Ovary (tissue), 9 donors: Measurements from ENCODE around the gene MGP. TPM values are rescaled to one million over a fixed set of nuclear protein-coding genes. Genes with fewer than 3 reads are reported as not detected.

Source experiments
- DNase-seq, 5 donors: peaks; one replicate each; pipeline ENCODE4 v3.0.0-alpha.2; 2019 to 2020
- H3K27ac ChIP-seq, 2 donors: fragments of 200-600 bp; one replicate each; pipeline versions ENCODE4 v1.5.1 to v1.8.0; 2019 to 2022
- H3K27me3 ChIP-seq: fragments of 200-600 bp; one replicate; pipeline ENCODE4 v1.8.0; 2022
- H3K36me3 ChIP-seq: fragments of 200-600 bp; sonication (generic); one replicate; pipeline ENCODE4 v1.5.1; 2019
- H3K4me1 ChIP-seq: one replicate; pipeline ENCODE4 v1.8.1; 2013; ENCODE audit warnings: mild to moderate bottlenecking, moderate library complexity; ENCODE audit not compliant: insufficient read depth
- H3K4me3 ChIP-seq: fragments of 200-600 bp; sonication (generic); one replicate; pipeline ENCODE4 v1.5.1; 2017
- H3K9me3 ChIP-seq, 2 donors: fragments of 200-600 bp in 1 of 2; sonication (generic) in 1 of 2; one replicate each; pipeline versions ENCODE4 v1.5.1 to v1.8.1; 2013 to 2019; ENCODE audit warnings: mild to moderate bottlenecking in 1 of 2, moderate library complexity in 1 of 2
- CTCF ChIP-seq, 3 donors: fragments of 450-650 bp in 2 of 3; fragments of 200-600 bp in 1 of 3; IDR thresholded peaks; one replicate each; pipeline versions ENCODE4 v1.5.1 to v1.8.0; 2016 to 2022; ENCODE audit warnings: antibody characterized with exemption in 3 of 3, mild to moderate bottlenecking in 1 of 3
- EP300 ChIP-seq: sonication (generic); formaldehyde crosslinking; IDR thresholded peaks from one replicate; pipeline ENCODE4 v1.6.1; 2017; ENCODE audit warnings: antibody characterized with exemption
- POLR2A ChIP-seq: fragments of 450-650 bp; IDR thresholded peaks from one replicate; pipeline ENCODE4 v1.6.1; 2017; ENCODE audit warnings: antibody characterized with exemption, mild to moderate bottlenecking, moderate library complexity
- WGBS, 3 donors: extraction: QIAGEN DNeasy Blood & Tissue Kit in 1 of 3; methylation state at CpG; one replicate each; pipeline versions ENCODE4 v1.1.5 to v1.1.7; 2013 to 2017; 5-methylcytosine and 5-hydroxymethylcytosine counted together
- intact Hi-C, 4 donors: fragments of 100-400 bp; cut with DNase I; formaldehyde crosslinking; loops; one replicate each; pipeline versions ENCODE4 v1.11.0 to v1.15.1; 2022 to 2023
- polyA plus RNA-seq, 2 donors: library from polyadenylated mRNA; stranded (reverse); fragments of 200-250 nt in 1 of 2; fragments of 350-450 nt in 1 of 2; fragmentation: Illumina TruSeq in 1 of 2; extraction: RNeasy Lipid Tissue Mini Kit (QIAGEN cat#74804) in 1 of 2; gene quantifications; one replicate each; pipeline ENCODE4 v1.2.3, GENCODE V29; 2013 to 2014
- total RNA-seq, 7 donors: library from RNA; depleted of rRNA in 2 of 7; stranded (reverse); fragments of >200 nt in 2 of 7; fragmentation: NEBNext Ultra II Directional in 3 of 7; extraction: Animal tissue kit (Norgen Biotek cat#: 25700) in 3 of 7; gene quantifications; one replicate each; pipeline versions ENCODE4 v1.1.0 to v1.2.4, GENCODE V29; 2016 to 2023
- donor health status: DM: no; HTN: no; CAD: no; lungs with moderate emphysema.
- donor health status: DM: no; HTN: no; CAD: no.
- donor health status: Bipolar disorder and iron deficiency.
- donor health status: DM: yes; HTN: yes; CAD: no.
- donor health status: DM: no; HTN: no; CAD: no.
- donor health status: DM: yes; HTN: yes; CAD: no.

MGP gene
- total and polyA plus RNA-seq, 9 donors, result 109 to 2,243 (median 431) TPM

DNA sequence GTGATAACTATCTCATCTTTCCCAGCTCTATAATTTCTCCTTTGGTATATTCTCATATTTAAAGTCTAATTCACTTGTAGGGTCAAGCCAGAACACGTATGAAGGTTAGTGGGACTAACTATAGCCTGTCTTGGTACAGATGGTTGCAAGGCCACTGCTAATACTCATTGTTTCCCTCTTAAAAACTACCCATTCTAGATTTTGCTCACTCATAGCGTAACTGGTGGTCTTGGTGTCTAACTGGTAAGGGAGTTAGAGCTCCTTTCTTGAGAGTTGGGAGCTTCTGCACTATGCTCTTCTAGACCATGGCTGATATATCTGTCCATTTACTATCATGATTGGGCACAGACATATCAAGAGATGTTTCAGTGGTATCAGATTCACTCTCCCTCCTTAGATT, 8.8 kb downstream of the MGP start:
- Histone ChIP-seq H3K4me3 (no peak overlapping the region), H3K27ac (no peak overlapping the region), H3K4me1 (no peaks in the 10 kb centered on the region), H3K27me3 (no peaks in the 10 kb centered on the region), H3K9me3 (no peaks in the 10 kb centered on the region), H3K36me3 (no peaks in the 10 kb centered on the region)
- WGBS, 3 donors, result 42 to 95% (median 68%) methylated on average over 2 of the region's 2 CpGs
- TF ChIP-seq EP300 (no peak), CTCF (IDR thresholded peaks at IDR 0.05) (no peak), POLR2A (no peak)
- no peak for DNase-seq
- intact Hi-C loops, result no loop called here

DNA sequence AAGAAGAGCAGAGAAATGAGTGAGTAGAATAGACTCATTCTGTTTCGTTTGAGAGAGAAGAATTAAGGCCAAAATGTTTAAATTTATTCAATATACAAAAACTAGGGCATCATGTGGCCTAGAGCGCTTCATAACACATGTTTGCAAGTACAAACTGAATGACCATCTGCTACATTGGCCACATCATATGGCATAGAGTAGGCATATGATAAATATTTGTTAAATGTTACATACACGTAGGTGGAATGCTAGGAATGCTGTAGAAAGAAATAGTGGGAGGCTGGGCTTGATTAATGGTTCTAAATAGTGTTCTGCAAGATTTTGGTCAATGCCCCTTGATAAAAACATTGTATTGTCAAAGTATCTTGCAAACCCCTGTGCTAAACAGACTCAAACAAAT, 10.8 kb downstream of the MGP start:
- TF ChIP-seq EP300 (no peak), POLR2A (no peak), CTCF (IDR thresholded peaks at IDR 0.05) (no peak)
- Histone ChIP-seq H3K4me3 (no peak overlapping the region), H3K27ac (no peak overlapping the region), H3K4me1 (no peaks in the 10 kb centered on the region), H3K9me3 (no peaks in the 10 kb centered on the region), H3K27me3 (no peaks in the 10 kb centered on the region), H3K36me3 (no peaks in the 10 kb centered on the region)
- intact Hi-C loops, result no loop called here
- no peak for DNase-seq
- WGBS, 3 donors, result 61 to 71% (median 65%) methylated on average over 3 of the region's 3 CpGs

DNA sequence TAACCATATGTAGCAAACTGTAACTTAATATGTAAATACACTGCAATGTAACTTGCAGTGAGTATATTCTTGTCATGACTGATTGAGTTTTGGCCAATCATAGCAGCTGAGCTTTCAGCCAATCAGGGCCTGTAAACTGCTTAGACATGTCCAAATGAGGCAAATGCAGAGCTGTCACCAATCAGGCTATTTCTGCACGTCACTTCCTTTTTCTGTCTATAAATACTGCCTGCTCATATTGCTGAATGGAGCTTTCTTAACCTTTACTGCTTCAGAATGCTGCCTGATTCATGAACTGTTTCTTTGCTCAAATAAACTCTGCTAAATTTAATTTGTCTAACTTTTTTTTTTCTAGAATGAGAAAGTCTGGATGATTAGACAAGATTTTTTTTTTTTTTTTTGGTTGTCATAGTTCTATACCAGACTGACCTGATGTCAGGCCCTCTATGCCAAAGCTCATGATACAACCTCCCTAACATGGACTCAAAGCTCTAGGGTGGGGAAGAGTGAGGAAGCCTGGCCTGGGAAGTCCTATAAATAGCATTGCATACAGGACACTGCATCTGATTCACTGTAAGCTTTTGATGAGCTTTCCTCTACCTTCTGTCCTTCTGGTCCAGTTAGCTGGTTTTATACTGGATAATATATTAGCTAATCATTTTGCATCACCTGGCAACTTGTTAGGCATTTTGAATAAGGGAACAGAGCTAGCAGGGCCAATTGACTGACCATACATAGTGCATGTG, 12.0 kb downstream of the MGP start:
- TF ChIP-seq POLR2A, result no peak
- TF ChIP-seq CTCF (IDR thresholded peaks at IDR 0.05), result no peak
- TF ChIP-seq EP300, result no peak
- Histone ChIP-seq H3K27ac (no peak overlapping the region), H3K9me3 (no peaks in the 10 kb centered on the region), H3K36me3 (no peaks in the 10 kb centered on the region), H3K4me3 (no peak overlapping the region), H3K27me3 (no peaks in the 10 kb centered on the region), H3K4me1 (no peaks in the 10 kb centered on the region)
- WGBS, 3 donors, result 68 to 87% (median 82%) methylated on average over 1 of the region's 1 CpG
- DNase-seq, result no peak
- intact Hi-C loops, result no loop called here

GRCh38 chr12:14871886-14872285, 13.8 kb downstream of the MGP start:
- H3K4me3 ChIP-seq, result no peak overlapping the region
- 50 to 52% (median 52%) methylated on average over 1 of the region's 1 CpG for WGBS, 3 donors
- no peaks in the 10 kb centered on the region for H3K36me3 ChIP-seq
- intact Hi-C loops, result no loop called here
- H3K27me3 ChIP-seq, result no peaks in the 10 kb centered on the region
- H3K4me1 ChIP-seq, result no peaks in the 10 kb centered on the region
- DNase-seq, result no peak
- H3K9me3 ChIP-seq, result no peaks in the 10 kb centered on the region
- no peak overlapping the region for H3K27ac ChIP-seq
- no peak for TF ChIP-seq POLR2A
- TF ChIP-seq CTCF (IDR thresholded peaks at IDR 0.05), result no peak
- TF ChIP-seq EP300, result no peak
